ENCODE measurements around the gene ASB7.
A peak's percentile ranks its signal among the peaks of the same experiment; 100 is the strongest.

ASB7 gene

GRCh38 chr15:100598655-100599054 is 3.7 kb upstream of the ASB7 start:
- DNase-seq: no peak

DNA sequence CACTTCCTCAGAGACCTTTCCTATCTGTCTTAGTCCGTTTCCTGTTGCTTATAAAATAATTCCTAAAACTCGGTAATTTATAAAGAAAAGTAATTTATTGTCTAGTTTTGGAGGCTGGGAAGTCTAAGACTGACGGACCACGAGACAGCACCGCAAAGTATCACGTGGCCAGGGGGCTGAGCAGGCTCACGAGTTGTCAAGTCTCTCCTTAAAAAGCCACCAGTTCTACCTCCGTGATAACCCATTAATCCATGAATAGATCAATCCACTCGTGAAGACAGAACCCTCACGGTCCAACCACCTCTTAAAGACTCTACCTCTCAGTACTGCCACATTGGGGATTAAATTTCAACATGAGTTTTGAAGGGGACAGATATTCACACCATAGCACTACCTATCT is 1.2 kb upstream of the ASB7 start:
- peak; percentile 52 for DNase-seq

GRCh38 chr15:100601617-100602063 is 749 bp upstream of the ASB7 start:
- no peak for DNase-seq

DNA sequence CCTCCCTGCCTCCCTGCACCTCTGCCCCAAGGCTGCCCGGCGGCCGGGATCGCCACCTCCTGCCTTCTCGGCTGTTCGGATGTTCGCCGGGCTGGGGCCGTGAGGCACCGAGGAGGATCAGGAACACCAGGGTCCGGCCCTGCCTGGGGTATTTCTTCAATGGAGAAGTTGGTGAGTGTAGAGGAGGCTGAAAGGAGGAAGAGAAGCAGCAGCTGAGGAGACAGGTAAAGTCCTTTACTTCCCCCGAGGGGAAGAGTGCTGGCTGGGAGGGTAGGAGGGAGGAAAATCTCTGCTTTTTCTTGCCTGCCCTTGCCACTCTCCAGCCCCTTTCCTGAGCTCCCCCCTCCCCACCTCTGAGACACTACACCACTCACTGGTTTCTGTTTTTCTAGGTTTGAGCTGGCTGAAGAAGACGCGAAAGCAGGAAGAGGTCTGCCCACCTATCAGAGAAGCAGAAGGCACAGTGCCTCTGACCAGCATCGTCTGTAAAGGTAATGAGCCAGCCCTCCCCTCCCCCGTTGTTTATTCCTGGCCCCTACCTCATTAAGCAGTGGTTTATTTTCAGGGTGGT is 519 bp downstream of the ASB7 start:
- peak; percentile 58 for DNase-seq

DNA sequence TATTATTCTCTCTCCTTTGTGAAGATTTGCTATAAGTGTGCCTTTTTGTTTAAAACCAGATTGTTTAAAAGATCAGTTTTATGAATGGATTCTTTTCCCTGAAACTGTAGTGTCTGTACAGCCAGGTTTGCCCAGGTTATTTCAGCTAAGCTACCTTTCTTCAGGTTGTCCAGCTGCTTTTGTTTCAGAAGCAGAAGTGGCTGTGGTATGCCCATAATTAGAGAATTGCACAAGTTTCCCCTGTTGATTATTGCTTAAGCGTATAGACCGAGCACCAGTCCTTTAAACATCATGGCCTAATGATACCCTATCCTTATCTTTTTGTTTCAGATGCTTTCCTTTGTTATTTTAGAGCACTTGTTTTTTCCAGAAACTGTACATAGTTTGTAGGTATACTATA is 10.2 kb downstream of the ASB7 start:
- DNase-seq: no peak

DNA sequence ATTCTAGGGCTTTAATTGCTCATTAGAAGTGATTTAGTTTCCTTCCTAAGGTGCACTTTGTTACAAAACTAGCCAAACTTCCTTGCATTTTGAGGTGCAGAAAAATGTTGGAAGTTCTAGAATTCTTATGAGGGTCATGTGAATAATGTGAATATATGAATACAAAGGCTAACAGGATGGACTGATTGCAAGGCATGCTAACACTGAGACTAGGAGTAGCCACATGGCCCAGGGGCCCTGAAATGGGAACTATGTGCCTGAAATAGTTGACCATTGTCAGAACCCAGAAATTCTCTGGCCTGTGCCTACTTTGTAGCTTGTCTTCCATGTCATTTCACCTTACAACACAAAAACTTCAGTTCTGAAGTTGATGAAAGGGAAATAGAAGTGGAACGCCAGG is 10.8 kb downstream of the ASB7 start:
- DNase-seq: no peak

DNA sequence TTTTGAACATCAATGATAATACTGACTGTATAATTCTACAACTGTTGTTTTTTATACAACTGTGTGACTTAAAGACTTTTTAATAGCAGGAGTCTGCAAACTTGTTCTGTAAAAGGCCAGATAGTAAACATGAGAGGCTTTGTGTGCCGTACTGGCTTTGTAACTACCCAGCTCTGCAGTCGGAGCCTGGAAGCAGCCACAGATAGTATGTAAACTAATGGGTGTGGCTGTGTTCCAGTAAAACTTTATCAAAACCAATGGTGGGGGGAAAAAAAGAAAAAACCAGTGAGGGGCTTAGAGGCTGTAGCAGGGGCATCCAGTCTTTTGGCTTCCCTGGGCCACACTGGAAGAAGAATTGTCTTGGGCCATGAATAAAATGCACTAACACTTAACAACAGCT is 11.9 kb downstream of the ASB7 start:
- DNase-seq: no peak

DNA sequence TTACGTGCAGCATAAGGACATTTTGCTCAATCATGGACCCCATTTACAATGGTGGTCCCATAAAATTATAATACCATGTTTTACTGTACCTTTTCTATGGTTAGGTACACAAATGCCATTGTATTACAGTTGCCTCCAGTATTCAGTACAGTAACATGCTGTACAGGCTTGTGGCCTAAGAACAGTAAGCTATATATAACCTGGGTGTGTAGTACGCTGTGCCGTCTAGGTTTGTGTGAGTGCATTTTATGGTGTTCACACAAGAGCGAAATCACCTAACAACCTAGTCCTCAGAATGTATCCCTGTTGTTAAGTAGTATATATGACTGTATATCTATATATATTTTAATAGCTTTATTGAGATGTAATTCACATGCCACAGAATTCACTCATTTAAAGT is 12.5 kb downstream of the ASB7 start:
- DNase-seq: no peak

DNA sequence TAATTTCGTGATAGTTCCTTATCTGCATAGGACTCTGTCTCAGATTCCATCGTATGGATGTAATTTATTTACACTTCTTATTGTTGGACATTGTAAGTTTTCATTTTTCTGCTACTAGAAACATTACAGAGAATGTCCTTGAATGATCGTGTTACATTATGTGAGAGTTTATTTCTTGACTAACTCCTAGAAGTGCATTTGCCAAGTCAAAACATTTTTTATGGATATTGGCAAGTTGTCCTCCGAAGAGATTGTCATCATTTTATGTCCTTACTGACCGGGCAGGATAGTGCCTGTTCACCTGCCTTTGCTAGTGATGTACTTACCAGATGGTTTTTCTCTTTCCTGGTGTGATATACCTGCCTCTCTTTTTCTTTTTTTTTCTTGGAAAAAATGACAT is 13.4 kb downstream of the ASB7 start:
- no peak for DNase-seq

GRCh38 chr15:100616700-100617099 is 14.3 kb downstream of the ASB7 start:
- DNase-seq: no peak

DNA sequence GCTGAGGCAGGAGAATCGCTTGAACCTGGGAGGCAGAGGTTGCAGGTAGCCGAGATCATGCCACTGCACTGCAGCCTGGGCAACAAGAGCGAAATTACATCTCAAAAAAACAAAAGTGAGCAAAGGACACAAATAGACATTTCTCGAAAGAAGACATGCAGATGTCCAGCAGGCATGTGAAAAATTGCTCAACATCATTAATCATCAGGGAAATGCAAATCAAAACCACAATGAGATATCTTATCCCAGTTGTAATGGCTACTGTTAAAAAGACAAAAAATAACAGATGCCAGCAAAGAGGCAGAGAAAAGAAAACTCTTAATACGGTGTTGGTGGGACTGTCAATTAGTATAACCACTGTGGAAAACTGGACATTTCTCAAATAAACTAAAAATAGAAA is 20.9 kb downstream of the ASB7 start:
- no peak for DNase-seq

- DNase-seq: peak; percentile 75
Measured at GRCh38 chr15:100627789-100628395, 25.5 kb downstream of the ASB7 start.

DNA sequence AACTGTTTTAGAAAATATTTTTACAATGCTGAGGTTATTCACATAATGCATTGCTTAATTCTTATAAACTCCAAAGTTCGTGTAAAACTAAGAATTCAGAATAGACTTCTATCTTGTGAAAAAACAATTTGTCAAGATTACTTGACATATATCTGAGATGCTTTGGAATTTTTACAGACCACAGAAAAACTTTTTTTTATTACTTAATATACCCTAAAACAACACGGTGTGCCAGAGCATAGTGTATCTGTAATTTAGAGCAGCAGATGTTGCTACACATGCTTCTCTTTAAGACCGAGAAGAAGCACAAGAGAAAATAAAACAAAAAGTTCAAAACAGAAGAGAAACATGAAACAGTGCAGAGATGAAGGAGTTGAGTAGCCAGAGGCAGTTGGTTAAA is 26.4 kb downstream of the ASB7 start:
- no peak for DNase-seq

GRCh38 chr15:100631831-100632230 is 29.4 kb downstream of the ASB7 start:
- DNase-seq: no peak

DNA sequence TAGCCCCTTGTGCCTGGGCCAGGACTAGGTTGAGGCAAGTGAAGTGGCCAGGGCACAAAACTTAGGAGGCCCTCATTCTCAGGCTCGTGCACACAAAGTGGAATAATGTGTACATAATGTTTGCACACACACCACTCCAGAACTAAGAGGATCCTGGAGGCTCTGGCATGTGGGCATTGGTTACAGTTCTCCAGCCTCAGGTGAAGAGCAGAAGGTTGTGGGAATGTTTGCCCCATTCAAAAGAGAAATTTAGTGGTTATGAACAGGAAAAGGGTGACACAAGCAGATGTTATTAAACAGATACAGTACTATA is 31.3 kb downstream of the ASB7 start:
- no peak for DNase-seq

- DNase-seq: no peak
Measured at GRCh38 chr15:100635406-100636071, 33.1 kb downstream of the ASB7 start.

- DNase-seq: no peak
Measured at GRCh38 chr15:100638177-100638730, 35.9 kb downstream of the ASB7 start.

- DNase-seq: no peak
Measured at GRCh38 chr15:100642213-100642949, 40.0 kb downstream of the ASB7 start.

GRCh38 chr15:100642950-100643338 is 40.6 kb downstream of the ASB7 start:
- DNase-seq: no peak

GRCh38 chr15:100645671-100646070 is 43.3 kb downstream of the ASB7 start:
- DNase-seq: no peak

- no peak for DNase-seq
Measured at GRCh38 chr15:100648951-100649350, 46.6 kb downstream of the ASB7 start.

- no peak for DNase-seq
Measured at GRCh38 chr15:100650685-100651084, 48.3 kb downstream of the ASB7 start.

DNA sequence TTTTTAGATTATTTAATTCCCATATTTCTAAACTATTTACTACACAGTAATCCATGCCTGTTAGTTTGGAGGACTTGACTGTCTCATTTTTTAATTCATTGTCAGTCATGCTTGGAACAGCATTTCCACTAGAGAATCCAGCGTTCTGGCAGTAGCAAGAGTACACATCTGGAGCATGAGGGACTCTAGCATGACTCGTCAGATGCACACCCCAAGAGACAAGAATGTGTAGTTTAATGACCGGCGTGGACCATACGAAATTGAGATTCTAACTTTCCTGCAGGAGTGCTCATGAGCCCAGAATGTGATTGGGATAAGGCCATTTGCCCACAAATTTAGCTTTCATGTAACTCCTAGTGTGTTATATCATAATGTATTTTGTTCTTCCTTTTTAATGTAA is 48.9 kb downstream of the ASB7 start:
- no peak for DNase-seq

DNA sequence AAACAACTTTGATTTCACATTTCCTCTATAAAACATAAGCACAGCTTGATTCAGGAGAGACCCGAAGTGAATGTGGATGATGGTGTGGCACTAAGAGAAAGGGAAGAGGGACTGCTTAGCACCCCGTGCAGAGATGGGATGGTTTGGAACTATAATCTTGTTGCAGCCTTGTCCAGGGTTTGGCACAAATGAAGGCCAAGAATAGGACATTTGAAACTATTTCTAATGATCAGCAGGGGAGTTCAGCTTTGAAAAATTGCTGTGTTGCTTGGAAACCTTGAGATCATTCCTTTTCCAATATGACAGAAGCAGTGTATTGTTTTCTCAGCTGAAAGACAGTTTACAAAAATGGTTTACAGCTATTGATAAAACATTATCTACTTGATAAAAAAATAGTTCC is 49.7 kb downstream of the ASB7 start:
- DNase-seq: no peak
